ENCODE measurements around the gene SLC11A1.

Gene SLC11A1

DNA sequence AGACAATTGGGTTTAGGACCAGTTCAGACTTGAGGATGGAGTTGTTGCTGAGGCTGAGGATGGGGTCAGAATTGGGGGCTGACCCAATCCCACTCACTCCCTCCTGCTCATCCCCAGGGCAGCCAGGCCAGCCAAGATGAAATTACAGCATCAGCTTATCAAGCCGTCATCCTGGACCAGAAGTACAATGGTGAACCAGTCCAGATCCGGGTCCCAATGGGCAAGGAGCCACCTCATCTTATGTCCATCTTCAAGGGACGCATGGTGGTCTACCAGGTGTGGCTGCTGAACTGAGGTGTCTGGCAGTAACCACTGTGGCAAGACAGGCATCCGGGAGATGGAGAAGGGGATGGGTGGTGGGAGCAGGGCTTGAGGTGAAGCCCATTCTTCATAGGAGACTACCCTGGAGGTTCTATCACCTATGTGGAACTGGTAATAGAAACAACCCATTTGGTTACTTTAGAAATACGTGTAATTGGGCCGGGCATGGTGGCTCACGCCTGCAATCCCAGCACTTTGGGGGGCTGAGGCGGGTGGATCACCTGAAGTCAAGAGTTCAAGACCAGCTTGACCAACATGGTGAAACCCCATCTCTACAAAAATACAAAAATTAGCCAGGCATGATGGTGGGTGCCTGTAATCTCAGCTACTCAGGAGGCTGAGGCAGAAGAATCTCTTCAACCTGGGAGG, 50.7 kb downstream of the SLC11A1 start:
- DNase-seq (ENCODE audit: low read depth in 1 of 2, low spot score in 1 of 2), result no peak

DNA sequence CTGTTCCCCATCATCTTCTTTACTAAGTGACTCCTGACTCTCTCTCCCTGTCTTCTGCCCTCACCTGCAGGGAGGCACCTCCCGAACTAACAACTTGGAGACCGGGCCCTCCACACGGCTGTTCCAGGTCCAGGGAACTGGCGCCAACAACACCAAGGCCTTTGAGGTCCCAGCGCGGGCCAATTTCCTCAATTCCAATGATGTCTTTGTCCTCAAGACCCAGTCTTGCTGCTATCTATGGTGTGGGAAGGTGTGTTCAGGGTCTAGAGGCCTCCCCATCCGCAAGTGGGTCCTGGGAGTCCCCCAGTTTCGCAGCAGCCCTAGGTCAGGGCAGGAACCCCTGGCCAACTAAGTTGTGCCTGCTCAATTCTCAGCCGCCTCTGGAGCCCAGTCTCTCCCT, 52.4 kb downstream of the SLC11A1 start:
- no peak for DNase-seq (ENCODE audit: low read depth in 1 of 2, low spot score in 1 of 2)

DNA sequence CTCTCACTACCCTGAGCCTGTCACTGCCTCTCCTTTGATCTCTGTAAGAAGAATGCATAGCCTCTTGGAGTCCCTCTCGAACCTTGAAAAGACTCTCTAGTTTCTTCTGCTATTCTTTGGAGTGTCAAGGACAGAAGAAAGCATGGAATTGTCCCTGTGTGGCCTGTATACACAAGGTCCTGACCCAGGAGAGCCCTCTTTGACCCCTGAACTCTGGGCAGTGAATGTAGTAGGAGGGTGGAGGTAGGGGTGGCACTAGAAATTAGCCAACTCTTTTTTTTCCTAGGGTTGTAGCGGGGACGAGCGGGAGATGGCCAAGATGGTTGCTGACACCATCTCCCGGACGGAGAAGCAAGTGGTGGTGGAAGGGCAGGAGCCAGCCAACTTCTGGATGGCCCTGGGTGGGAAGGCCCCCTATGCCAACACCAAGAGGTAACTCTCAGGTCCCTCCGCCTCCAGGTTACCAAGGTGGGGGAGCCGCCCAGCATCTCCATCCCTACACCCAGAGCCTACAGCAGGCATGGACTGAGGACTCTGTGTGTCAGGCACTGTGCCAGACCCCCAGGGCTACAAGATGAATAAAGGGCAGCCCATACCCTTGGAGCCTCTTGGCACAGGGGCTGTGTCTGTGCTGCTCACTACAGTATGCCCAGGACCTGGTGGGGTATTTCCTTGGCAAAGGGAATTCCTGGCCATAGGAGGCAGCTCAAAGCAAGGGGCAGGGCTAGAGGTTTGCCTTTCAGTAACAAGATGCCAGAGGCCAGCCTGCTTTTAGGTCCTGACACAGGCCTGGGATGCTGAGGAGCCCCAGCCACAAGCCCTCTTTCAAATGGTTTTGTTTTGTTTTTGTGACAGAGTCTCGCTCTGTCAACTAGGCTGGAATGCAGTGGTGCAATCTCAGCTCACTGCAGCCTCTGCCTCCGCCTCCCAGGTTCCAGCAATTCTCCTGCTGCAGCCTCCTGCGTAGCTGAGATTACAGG, 53.2 kb downstream of the SLC11A1 start:
- DNase-seq (ENCODE audit: low read depth in 1 of 2, low spot score in 1 of 2), result no peak

DNA sequence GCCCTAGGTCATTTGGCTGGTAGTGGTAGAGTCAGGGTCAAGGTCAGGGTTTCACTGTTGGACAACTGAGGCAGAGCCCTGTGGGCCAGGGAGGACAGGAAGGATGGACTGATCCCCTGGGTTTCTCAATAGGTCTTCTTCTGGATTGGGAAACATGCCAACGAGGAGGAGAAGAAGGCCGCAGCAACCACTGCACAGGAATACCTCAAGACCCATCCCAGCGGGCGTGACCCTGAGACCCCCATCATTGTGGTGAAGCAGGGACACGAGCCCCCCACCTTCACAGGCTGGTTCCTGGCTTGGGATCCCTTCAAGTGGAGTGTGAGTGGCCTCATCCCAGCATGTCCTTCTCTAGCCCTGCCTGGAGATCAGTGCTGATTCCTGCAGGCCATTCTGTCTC, 54.9 kb downstream of the SLC11A1 start:
- DNase-seq (ENCODE audit: low read depth in 1 of 2, low spot score in 1 of 2), result no peak

DNA sequence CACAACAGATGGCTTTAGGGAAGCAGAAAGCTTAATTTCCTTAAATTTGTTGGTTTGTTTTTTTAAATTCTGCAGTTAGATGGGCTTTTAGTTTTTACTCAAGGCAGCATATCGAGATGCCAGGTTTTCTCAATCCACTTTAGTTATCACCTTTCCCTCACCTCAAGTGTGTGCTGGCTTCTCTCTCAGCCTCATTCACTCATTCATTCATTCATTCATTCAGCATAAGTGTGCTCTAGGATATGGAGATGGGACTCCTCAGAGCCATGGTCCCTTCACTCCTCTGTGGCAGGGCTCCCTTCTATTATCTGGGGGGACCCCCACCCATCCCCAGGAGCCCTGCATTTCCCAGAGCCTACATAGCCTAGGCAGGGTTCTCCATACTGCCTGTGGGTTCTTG, 55.9 kb downstream of the SLC11A1 start:
- DNase-seq (ENCODE audit: low read depth in 1 of 2, low spot score in 1 of 2), result no peak

DNA sequence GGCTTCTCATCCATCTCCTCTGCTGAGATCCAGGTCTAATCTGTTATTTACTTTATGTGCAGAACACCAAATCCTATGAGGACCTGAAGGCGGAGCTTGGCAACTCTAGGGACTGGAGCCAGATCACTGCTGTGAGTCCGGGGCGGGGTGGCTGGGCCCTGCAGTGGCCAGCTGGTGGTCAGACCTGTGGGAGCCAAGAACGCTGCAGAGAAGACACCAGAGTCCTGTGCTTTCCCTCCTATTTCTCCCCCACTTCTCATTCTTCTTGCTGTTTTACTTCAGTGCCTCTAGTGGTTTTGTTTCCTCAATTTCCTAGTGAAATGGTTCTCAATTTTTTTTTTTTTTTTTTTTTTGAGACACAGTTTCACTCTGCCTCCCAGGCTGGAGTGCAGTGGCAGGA, 56.5 kb downstream of the SLC11A1 start:
- no peak for DNase-seq (ENCODE audit: low read depth in 1 of 2, low spot score in 1 of 2)

DNA sequence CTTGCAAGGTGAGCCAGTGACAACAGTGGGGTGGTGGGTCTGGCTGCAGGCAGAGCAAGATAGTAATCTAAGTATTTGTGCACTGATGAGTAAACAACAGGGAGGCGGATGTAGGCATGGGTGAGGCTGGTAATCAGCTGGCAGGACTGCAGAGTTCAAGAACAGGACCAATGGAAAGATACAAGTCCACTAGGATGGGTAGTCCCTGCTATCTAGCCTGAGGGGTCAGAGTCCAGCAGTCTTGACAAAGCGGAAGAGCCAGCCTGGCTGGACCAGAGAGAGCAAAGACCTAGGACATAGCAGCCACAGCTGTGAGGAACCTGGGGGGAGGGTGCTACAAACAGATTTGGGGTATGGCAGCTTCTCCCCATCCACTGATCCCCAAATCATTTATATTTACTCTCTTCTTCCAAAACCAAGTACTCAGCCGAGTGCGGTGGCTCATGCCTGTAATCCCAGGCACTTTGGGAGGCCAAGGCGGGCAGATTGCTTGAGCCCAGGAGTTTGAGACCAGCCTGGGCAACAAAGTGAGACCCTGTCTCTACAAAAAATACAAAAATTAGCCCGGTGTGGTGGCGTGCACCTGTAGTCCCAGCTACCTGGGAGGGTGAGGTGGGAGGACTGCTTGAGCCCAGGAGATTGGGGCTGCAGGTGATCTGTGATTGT, 62.8 kb downstream of the SLC11A1 start:
- DNase-seq (ENCODE audit: low read depth in 1 of 2, low spot score in 1 of 2), result no peak

DNA sequence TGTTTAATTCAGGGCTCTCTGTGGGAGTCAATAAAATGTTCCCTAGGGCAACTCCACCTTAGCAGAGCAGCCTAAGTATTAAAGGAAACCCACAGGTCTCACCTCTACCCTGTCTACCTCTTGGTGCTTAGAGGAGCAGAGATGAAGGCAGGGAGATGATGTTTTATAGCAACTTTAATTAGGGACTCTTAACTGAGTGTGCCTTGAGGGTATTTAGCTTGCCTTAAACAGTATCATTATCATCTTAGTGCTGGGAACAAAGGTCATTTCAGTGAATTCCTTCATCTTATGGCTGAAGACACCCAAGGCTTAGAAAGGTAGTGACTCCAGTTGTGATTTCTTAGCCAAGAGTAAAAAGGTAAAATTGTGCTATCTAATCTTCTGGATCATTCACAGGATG, 63.5 kb downstream of the SLC11A1 start:
- DNase-seq (ENCODE audit: low read depth in 1 of 2, low spot score in 1 of 2), result no peak
